ENCODE results near the gene RMDN2.
"Not testable (repeated sequence)": the region's sequence is repeated elsewhere in the genome, so short reads cannot be mapped to it uniquely, and the experiment has no call there.

Gene RMDN2

GRCh38 chr2:38016219-38016618, 91.1 kb downstream of the RMDN2 start:
- TF ChIP-seq CTCF (IDR thresholded peaks at IDR 0.05; ENCODE audit: low read depth, low read length), result no peak
- H3K4me3 ChIP-seq (ENCODE audit: low read depth, low read length), result no peak overlapping the region
- DNase-seq (ENCODE audit: low read depth, low spot score), result no peak
- in situ Hi-C loops (cut with HindIII; ENCODE audit: low sequenced_read_pairs), result no loop called here

- no peak overlapping the region for H3K4me3 ChIP-seq (ENCODE audit: low read depth, low read length)
- DNase-seq (ENCODE audit: low read depth, low spot score), result no peak
- in situ Hi-C loops (cut with HindIII; ENCODE audit: low sequenced_read_pairs), result no loop called here
- no peak for TF ChIP-seq CTCF (IDR thresholded peaks at IDR 0.05; ENCODE audit: low read depth, low read length)
Measured at GRCh38 chr2:38017836-38018235, 92.7 kb downstream of the RMDN2 start.

- DNase-seq (ENCODE audit: low read depth, low spot score); H3K4me3 ChIP-seq (ENCODE audit: low read depth, low read length); in situ Hi-C loops (cut with HindIII; ENCODE audit: low sequenced_read_pairs): not testable (repeated sequence)
Measured at GRCh38 chr2:38020359-38021069, 95.4 kb downstream of the RMDN2 start.

- no peak for TF ChIP-seq CTCF (IDR thresholded peaks at IDR 0.05; ENCODE audit: low read depth, low read length)
- DNase-seq (ENCODE audit: low read depth, low spot score), result no peak
- H3K4me3 ChIP-seq (ENCODE audit: low read depth, low read length), result no peak overlapping the region
- in situ Hi-C loops (cut with HindIII; ENCODE audit: low sequenced_read_pairs), result no loop called here
Measured at GRCh38 chr2:38021589-38021988, 96.5 kb downstream of the RMDN2 start.

- in situ Hi-C loops (cut with HindIII; ENCODE audit: low sequenced_read_pairs), result no loop called here
- H3K4me3 ChIP-seq (ENCODE audit: low read depth, low read length), result no peak overlapping the region
- no peak for TF ChIP-seq CTCF (IDR thresholded peaks at IDR 0.05; ENCODE audit: low read depth, low read length)
- no peak for DNase-seq (ENCODE audit: low read depth, low spot score)
Measured at GRCh38 chr2:38026846-38027245, 101.8 kb downstream of the RMDN2 start.

GRCh38 chr2:38028829-38029228, 103.7 kb downstream of the RMDN2 start:
- DNase-seq (ENCODE audit: low read depth, low spot score), result no peak
- in situ Hi-C loops (cut with HindIII; ENCODE audit: low sequenced_read_pairs), result no loop called here
- TF ChIP-seq CTCF (IDR thresholded peaks at IDR 0.05; ENCODE audit: low read depth, low read length), result no peak

GRCh38 chr2:38029512-38029911, 104.4 kb downstream of the RMDN2 start:
- TF ChIP-seq CTCF (IDR thresholded peaks at IDR 0.05; ENCODE audit: low read depth, low read length), result no peak
- in situ Hi-C loops (cut with HindIII; ENCODE audit: low sequenced_read_pairs), result no loop called here
- H3K4me3 ChIP-seq (ENCODE audit: low read depth, low read length), result no peak overlapping the region
- no peak for DNase-seq (ENCODE audit: low read depth, low spot score)

More at GRCh38 chr2:38028829-38029228, 103.7 kb downstream of the RMDN2 start:
- H3K4me3 ChIP-seq (ENCODE audit: low read depth, low read length), result no peak overlapping the region
